Putamen (tissue), 1 donor: Measurements from ENCODE around the gene CCDC190.
"Not testable (repeated sequence)": the region's sequence is repeated elsewhere in the genome, so short reads cannot be mapped to it uniquely, and the experiment has no call there.

Experiments used
- DNase-seq: peaks from one replicate; pipeline ENCODE4 v3.0.0-alpha.2; 2016; ENCODE audit warnings: low spot score

CCDC190 gene

GRCh38 chr1:162832470-162832869 lies 28.5 kb downstream of the CCDC190 start:
- DNase-seq: no peak

- DNase-seq: no peak
Observed at GRCh38 chr1:162829268-162829667, 31.7 kb downstream of the CCDC190 start.

GRCh38 chr1:162823771-162824525 lies 37.0 kb downstream of the CCDC190 start:
- no peak for DNase-seq

GRCh38 chr1:162823231-162823630 lies 37.7 kb downstream of the CCDC190 start:
- DNase-seq: no peak

GRCh38 chr1:162822391-162823200 lies 38.4 kb downstream of the CCDC190 start:
- DNase-seq: no peak

- DNase-seq: not testable (repeated sequence)
Observed at GRCh38 chr1:162818666-162819065, 42.3 kb downstream of the CCDC190 start.

- DNase-seq: not testable (repeated sequence)
Observed at GRCh38 chr1:162818136-162818535, 42.8 kb downstream of the CCDC190 start.

GRCh38 chr1:162812357-162812756 lies 48.6 kb downstream of the CCDC190 start:
- DNase-seq: not testable (repeated sequence)

- DNase-seq: not testable (repeated sequence)
Observed at GRCh38 chr1:162807503-162807902, 53.5 kb downstream of the CCDC190 start.
